Sigmoid colon (tissue), 4 donors: ENCODE data around the gene LYPD1.

Experiments used
- CTCF ChIP-seq, 4 experiments: fragments of 450-650 bp in 3 of 4; fragments of 200-600 bp in 1 of 4; IDR thresholded peaks; one replicate each; pipeline ENCODE4 v1.5.1; 2016 to 2019; ENCODE audit warnings: antibody characterized with exemption in 4 of 4, mild to moderate bottlenecking in 3 of 4, moderate library complexity in 2 of 4
- EP300 ChIP-seq, 4 donors: sonication (generic); formaldehyde crosslinking; IDR thresholded peaks; one replicate each; pipeline ENCODE4 v1.6.1; 2017; ENCODE audit warnings: antibody characterized with exemption in 4 of 4
- POLR2A ChIP-seq, 2 donors: fragments of 450-650 bp; IDR thresholded peaks; one replicate each; pipeline ENCODE4 v1.6.1; 2016; ENCODE audit warnings: antibody characterized with exemption in 2 of 2, mild to moderate bottlenecking in 2 of 2, moderate library complexity in 2 of 2
- POLR2AphosphoS5 ChIP-seq, 4 donors: sonication (generic); formaldehyde crosslinking; IDR thresholded peaks; one replicate each; pipeline ENCODE4 v1.6.1; 2017; ENCODE audit warnings: antibody characterized with exemption in 4 of 4

- TF ChIP-seq CTCF (IDR thresholded peaks at IDR 0.05) (no peak), EP300 (IDR thresholded peaks at IDR 0.05) (no peak), POLR2AphosphoS5 (IDR thresholded peaks at IDR 0.05) (no peak), POLR2A (IDR thresholded peaks at IDR 0.05) (no peak)
Measured at GRCh38 chr2:132662732-132663131, 7.3 kb downstream of the LYPD1 start.
